ENCODE measurements around the gene IVD.

GRCh38 chr15:40365624-40366456 lies 39.8 kb upstream of the IVD start:
- no peak for TF ChIP-seq TAF1 (conservative IDR thresholded peaks at IDR 0.05)
- TF ChIP-seq CTCF (IDR thresholded peaks at IDR 0.05; ENCODE audit: low read depth, low read length, missing input control) = no peak
- no peak for TF ChIP-seq RAD21 (IDR thresholded peaks at IDR 0.05)
- TF ChIP-seq EGR1 (IDR thresholded peaks at IDR 0.05; ENCODE audit: low read depth in 2 of 2) = no peak
- no peak for TF ChIP-seq REST (IDR thresholded peaks at IDR 0.05)
- TF ChIP-seq YY1 (IDR thresholded peaks at IDR 0.05) = no peak

Measured in liver (tissue), 3 donors.